Measurements from ENCODE around the gene ACADS.

The ACADS gene

GRCh38 chr12:120686690-120687577 is 38.7 kb upstream of the ACADS start, which contains the start of gene MLEC (continued):
- TF ChIP-seq IKZF3 (tag by site-specific recombination; IDR thresholded peaks at IDR 0.05) (peak; percentile 80), KLF17 (tag by site-specific recombination; IDR thresholded peaks at IDR 0.05) (peak; percentile 90), ZNF211 (tag by site-specific recombination; IDR thresholded peaks at IDR 0.05; ENCODE audit: low read depth) (no peak), ZNF324 (tag by site-specific recombination; IDR thresholded peaks at IDR 0.05) (peak; percentile 98), ZSCAN4 (tag by site-specific recombination; IDR thresholded peaks at IDR 0.05) (peak; percentile 56), SP3 (tag by site-specific recombination; IDR thresholded peaks at IDR 0.05) (peak; percentile 90), TRIM28 (IDR thresholded peaks at IDR 0.05; ENCODE audit: borderline replicate concordance, low read length) (no peak), ZNF146 (tag by site-specific recombination; IDR thresholded peaks at IDR 0.05) (peak; percentile 66; the same call in 1 of the 2 replicates), ZFP41 (tag by site-specific recombination; IDR thresholded peaks at IDR 0.05; ENCODE audit: borderline replicate concordance) (no peak), GLI2 (tag by site-specific recombination; IDR thresholded peaks at IDR 0.05; ENCODE audit: borderline replicate concordance, low read depth) (no peak), ZNF341 (tag by site-specific recombination; IDR thresholded peaks at IDR 0.05; ENCODE audit: low read depth) (peak; percentile 89), ZNF112 (tag by site-specific recombination; IDR thresholded peaks at IDR 0.05) (no peak), ZNF366 (tag by site-specific recombination; conservative IDR thresholded peaks at IDR 0.05) (0 out of 2 replicates have a peak, but pooled peaks have one; percentile 25), ZNF664 (tag by site-specific recombination; IDR thresholded peaks at IDR 0.05) (no peak), ZNF184 (tag by site-specific recombination; IDR thresholded peaks at IDR 0.05) (peak; percentile 87), ZNF548 (tag by site-specific recombination; IDR thresholded peaks at IDR 0.05) (no peak), ZNF24 (tag by site-specific recombination; IDR thresholded peaks at IDR 0.05) (peak; percentile 91)

GRCh38 chr12:120687578-120688289 is 37.9 kb upstream of the ACADS start:
- ChIA-PET POLR2A (interaction anchor here (1.4 to 1.5 kb wide), 2 partner anchors 24 to 39 kb away, joined by 4 to 5 read pairs; no protein-coding TSS in a partner anchor), CTCF (interaction anchor here (0.6 to 0.8 kb wide), 2 partner anchors 38 to 385 kb away, joined by 3 to 4 read pairs; no protein-coding TSS in a partner anchor)
- 0 out of 2 replicates have a peak, but pooled peaks have one; percentile 15 for TF ChIP-seq CTCF (tag by site-specific recombination; IDR thresholded peaks at IDR 0.05)
- TF ChIP-seq ZNF335 (tag by site-specific recombination; conservative IDR thresholded peaks at IDR 0.05) = peak; percentile 81
- no peak for TF ChIP-seq ZBTB1 (tag by site-specific recombination; IDR thresholded peaks at IDR 0.05)
- no peak for TF ChIP-seq ZNF280D (tag by site-specific recombination; IDR thresholded peaks at IDR 0.05)
- peak; percentile 35; the same call in 1 of the 2 replicates for TF ChIP-seq SP2 (tag by site-specific recombination; IDR thresholded peaks at IDR 0.05)
- peak; percentile 85 for TF ChIP-seq ZNF18 (tag by site-specific recombination; IDR thresholded peaks at IDR 0.05)
- peak overlapping the region; percentile 76; the same call in 1 of the 2 replicates for H3K27ac ChIP-seq (ENCODE audit: extremely low read depth, low read depth, low read length)
- H3K36me3 ChIP-seq (ENCODE audit: control insufficient read depth in 2 of 2, insufficient read depth in 1 of 2, low read length in 2 of 2) = no peaks in the 10 kb centered on the region
- no peaks in the 10 kb centered on the region for H3K9me3 ChIP-seq (ENCODE audit: control insufficient read depth, insufficient read depth, low read depth, low read length)
- peak overlapping the region; percentile 81 for H3K4me3 ChIP-seq (ENCODE audit: low read depth, low read length)
- peaks cover 14% of the 10 kb centered on the region for H3K4me1 ChIP-seq (ENCODE audit: control insufficient read depth, insufficient read depth, low read length)

Measured in HEK293 (cell line).